ENCODE measurements around the gene PSORS1C2.

- TF ChIP-seq MAX (IDR thresholded peaks at IDR 0.05), result no peak
- TF ChIP-seq TAF1 (IDR thresholded peaks at IDR 0.05; ENCODE audit: low read depth), result no peak
- no peak for TF ChIP-seq CEBPB (IDR thresholded peaks at IDR 0.05)
These were observed 22.6 kb upstream of the PSORS1C2 start for GRCh38 chr6:31161216-31162126.

Data from Ishikawa (cell line).